GM19467 (cell line): ENCODE data around the gene MDC1.

Experiments
- ATAC-seq: cut with Tn5 transposase; IDR thresholded peaks from one replicate; pipeline ENCODE4 v1.9.1; 2021; ENCODE audit warnings: mild to moderate bottlenecking, moderate library complexity; ENCODE audit not compliant: unreplicated experiment

MDC1 gene

GRCh38 chr6:30707281-30707850 is 9.7 kb downstream of the MDC1 start:
- no peak for ATAC-seq

GRCh38 chr6:30705620-30706019 is 11.5 kb downstream of the MDC1 start:
- ATAC-seq, result no peak

GRCh38 chr6:30703821-30704220 is 13.3 kb downstream of the MDC1 start:
- no peak for ATAC-seq

- ATAC-seq, result no peak
These were observed 14.1 kb downstream of the MDC1 start for GRCh38 chr6:30703011-30703410.

- ATAC-seq, result no peak
These were observed 16.7 kb downstream of the MDC1 start for GRCh38 chr6:30700340-30700739.

- ATAC-seq, result no peak
These were observed 20.6 kb downstream of the MDC1 start for GRCh38 chr6:30696432-30696831.

- no peak for ATAC-seq
These were observed 25.8 kb downstream of the MDC1 start for GRCh38 chr6:30691208-30691847.

GRCh38 chr6:30690403-30691207 is 26.5 kb downstream of the MDC1 start, which contains the start of gene NRM:
NRM (minus strand) TSS chr6:30690984; CDS start chr6:30690974, 10 bp downstream.
- peak; percentile 24 for ATAC-seq

- no peak for ATAC-seq
These were observed 27.1 kb downstream of the MDC1 start for GRCh38 chr6:30689985-30690384.

- no peak for ATAC-seq
These were observed 27.8 kb downstream of the MDC1 start for GRCh38 chr6:30689022-30689865.

GRCh38 chr6:30688569-30688968 is 28.5 kb downstream of the MDC1 start:
- ATAC-seq, result no peak

GRCh38 chr6:30687659-30688431 is 29.2 kb downstream of the MDC1 start:
- ATAC-seq, result no peak

- peak; percentile 43 for ATAC-seq
These were observed 30.0 kb downstream of the MDC1 start for GRCh38 chr6:30686908-30687658.

- ATAC-seq, result no peak
These were observed 30.8 kb downstream of the MDC1 start, which contains the start of gene PPP1R18 for GRCh38 chr6:30686009-30686907. PPP1R18 (minus strand) TSS chr6:30686645; CDS start chr6:30686018, 627 bp downstream.

- no peak for ATAC-seq
These were observed 31.7 kb downstream of the MDC1 start for GRCh38 chr6:30685157-30686008.

GRCh38 chr6:30684386-30685156 is 32.5 kb downstream of the MDC1 start:
- no peak for ATAC-seq

GRCh38 chr6:30683980-30684338 is 33.1 kb downstream of the MDC1 start:
- no peak for ATAC-seq
